ENCODE results near the gene CALML5.

CALML5 gene

DNA sequence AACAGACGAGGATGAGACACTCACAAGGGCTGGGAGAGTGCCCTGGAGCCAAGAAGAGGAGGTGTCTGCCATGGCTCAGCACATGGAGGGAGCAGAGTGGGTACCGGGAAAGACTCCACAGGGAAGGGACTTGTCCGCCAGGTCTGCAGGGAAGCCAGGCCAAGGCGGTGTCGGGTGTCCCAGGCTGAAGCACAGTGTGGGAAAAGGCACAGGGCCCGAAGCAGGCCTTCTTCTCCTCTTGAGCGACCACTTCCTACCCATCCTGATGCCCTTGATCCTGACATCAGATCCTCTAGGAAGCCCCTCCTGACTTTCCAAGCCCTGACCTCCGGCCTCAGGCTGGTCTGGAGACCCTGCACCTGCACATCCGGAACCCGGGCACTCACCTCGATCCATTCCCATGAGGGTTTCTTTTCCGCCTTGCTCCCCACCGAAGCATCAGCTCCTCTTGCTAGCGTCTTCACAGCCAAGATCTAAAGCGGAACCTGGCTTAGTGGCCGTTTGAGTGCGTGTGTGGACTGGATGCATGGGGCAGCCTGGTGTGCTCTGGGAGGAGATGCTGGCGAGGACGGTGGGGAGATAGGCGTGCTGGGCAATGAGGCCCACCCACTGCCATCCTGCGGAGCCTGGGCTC is 33.8 kb upstream of the CALML5 start:
- no peak for DNase-seq (ENCODE audit: low read depth in 1 of 2, low spot score in 1 of 2)

DNA sequence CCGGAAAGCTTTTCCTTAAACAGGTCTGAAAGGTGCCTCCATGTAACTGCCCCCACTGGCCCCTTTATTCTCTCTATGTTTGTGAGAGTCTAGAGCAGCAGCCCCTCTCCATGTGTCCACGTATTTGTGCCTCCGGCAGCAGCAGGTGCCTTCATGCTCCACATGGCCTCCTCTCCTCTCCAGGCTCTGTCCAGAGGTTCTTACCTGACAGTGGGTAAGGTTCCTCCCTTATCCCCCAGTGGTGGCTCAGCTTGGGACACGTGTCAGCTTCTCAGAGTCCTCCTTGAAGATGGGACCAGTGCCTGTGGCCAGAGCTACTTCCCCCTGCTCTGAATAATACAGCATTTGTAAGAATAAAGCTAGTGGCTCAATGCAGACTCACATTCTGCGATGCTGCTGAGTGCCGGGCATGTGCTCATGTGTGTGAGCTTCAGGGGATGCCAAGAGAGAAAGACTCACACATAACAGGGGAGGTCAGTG is 33.3 kb upstream of the CALML5 start:
- DNase-seq (ENCODE audit: low read depth in 1 of 2, low spot score in 1 of 2) = no peak

DNA sequence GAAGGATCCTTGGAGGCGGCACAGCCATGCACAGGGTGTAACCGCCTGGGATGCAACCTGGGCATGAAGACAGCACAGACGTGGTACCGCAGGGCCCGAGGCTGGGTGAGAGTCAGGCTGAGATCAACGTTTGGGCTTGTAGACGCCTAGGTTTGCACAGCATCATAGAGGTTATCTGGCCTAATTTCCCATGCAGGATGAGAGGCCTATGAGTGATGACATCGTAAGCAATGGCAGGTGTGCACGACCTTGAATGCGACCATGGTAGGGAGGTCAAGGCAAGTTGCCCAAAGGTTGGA is 32.9 kb upstream of the CALML5 start:
- DNase-seq (ENCODE audit: low read depth in 1 of 2, low spot score in 1 of 2) = no peak

DNA sequence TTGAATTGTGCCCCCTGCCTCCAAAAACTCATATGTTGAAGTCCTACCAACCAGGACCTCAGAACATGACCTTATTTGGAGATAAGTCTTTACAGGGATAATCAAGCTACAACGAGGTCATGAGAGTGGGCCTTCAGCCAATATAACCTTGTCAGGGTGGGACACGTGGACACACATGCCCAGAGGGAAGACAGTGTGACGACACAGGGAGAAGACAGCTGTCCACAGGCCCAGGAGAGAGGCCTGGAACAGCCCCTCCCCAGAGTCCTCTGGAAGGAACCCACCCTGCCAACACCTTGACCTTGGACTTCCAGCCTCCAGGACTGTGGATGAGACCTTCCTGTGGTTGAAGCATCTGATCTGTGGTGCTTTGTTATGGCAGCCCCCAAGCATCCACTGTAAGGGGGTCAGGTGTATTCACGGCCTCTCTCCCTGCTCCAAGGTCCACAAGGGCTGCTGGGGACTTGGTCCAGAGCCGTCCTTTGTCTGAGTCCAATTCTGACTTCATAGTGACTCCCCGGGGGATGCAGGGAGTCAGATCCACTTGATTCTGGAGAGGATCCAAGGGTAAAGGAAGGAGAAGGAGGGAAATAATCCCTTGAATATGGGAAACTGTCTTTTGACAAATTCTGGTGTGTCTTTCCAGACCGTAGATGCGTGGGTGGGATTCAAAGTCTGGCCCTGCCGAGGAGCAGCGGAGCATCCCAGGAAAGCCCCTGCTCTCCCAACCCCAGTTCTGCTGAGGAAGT is 32.4 kb upstream of the CALML5 start:
- DNase-seq (ENCODE audit: low read depth in 1 of 2, low spot score in 1 of 2) = no peak

DNA sequence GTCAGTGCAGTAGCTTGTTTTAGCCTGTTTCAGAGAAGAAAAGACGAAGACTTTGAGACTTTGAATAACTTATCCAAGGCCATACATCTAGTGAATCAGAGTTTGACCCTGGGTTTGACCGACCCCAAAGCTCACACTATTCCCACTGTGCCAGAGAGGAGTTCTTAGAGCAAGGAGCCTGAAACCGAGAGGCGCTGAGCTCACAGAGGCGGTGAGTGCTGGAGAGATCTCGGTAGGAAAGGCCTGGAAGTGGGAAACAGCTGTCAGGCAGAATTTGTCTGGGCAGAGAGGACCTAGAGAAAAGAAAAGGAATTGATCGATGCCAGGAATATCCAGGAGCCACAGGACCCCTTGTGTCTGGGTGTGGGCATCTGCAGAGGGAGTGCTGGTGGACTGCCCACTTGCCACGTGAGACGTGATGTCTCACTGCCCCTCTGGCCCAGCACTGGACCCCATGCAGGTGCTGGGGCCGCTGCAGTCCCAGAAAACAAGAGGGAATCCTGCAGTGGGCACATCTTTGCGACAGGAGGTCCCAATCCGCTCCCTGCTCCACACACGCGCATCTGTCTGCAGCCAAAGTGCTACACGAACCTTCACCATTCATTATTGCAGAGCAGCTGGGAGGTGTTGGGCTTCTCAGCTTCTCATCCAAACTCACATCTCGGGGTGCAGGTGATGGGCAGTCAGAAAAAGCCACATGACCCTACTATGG is 31.6 kb upstream of the CALML5 start:
- no peak for DNase-seq (ENCODE audit: low read depth in 1 of 2, low spot score in 1 of 2)

DNA sequence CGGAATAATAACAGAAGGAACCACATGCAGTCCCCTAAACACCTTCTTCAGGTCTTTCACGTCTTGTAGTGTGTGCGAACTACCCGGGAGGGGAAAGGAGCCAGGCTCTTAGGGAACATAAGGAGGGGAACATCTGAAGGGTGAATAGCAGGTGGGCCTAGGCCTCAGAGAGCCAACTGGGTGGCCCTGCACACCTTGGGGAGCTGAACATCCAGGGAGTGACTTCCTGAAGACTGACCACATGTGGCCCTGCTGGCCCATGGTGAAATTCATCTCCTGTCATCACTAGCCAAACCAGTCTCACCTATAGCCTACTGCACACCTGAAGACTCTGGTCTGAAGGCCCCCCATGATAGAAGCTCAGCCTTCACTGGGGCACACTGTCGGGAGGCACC is 31.0 kb upstream of the CALML5 start:
- no peak for DNase-seq (ENCODE audit: low read depth in 1 of 2, low spot score in 1 of 2)

DNA sequence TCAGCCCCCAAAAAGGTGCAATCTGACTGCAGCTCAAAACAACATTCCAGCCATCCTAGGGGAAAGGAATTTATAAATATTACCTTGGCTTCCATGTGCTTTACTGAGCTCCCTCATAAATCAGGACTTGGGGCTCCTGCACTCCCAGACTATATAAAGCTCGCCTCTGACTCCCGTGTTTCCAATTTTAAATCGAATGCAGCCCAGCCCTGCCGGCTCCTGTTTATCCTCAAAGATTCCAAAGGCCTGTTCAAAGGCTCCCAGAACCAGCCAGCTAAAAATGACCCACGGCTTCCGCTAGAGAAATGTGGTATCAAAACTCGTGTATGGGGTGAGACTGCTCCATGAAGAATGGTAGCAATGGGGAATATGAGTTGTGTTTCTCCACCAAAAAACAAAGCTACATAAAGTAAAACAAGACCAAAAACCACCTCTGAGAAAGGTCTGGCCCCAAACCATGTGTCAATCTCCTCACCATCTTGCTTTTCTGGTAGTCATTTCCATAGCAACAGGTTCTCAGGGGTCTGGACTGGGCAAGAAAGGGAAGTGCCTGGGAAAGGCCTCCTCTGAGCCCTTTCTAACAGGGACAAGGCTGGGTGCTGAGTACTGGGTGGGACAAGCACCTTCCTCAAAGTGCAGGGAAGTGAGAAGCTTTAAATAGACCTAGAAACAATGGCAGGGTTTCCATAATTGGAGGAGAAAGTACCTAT is 30.5 kb upstream of the CALML5 start:
- no peak for DNase-seq (ENCODE audit: low read depth in 1 of 2, low spot score in 1 of 2)

DNA sequence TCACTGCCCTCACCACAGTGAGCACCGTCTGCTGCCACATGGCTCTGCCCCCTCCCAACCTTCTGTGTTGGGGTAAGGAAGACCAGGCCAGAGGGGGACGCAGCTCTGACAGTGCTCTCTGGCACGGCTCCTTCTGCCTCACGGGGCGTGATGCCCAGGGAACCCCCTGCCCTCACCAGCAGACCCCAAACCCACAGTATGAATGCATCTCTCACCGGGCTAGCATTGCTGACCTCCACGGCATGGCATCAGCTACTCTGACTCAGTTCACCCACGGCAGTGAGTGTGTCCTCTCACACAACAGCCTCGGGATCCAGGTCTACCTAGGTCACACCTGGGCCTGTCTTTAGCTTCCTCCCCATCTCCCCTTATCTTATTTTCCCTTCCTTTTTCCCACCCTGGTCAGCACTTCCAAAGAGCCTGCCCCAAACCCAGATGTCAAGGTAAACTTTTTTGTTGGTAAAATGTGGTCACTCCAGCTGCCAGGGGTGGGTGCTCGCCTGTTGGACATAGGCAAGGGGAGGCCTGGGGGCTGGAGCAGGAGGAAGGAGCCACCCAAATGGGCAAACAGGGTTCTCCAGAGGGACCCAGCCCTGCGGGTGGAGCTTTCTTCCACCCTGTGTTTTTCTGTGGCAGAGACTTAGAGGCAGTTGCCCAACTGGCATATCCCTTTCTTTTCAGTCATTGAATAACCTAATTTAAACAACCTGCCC is 29.8 kb upstream of the CALML5 start:
- DNase-seq (ENCODE audit: low read depth in 1 of 2, low spot score in 1 of 2) = no peak

DNA sequence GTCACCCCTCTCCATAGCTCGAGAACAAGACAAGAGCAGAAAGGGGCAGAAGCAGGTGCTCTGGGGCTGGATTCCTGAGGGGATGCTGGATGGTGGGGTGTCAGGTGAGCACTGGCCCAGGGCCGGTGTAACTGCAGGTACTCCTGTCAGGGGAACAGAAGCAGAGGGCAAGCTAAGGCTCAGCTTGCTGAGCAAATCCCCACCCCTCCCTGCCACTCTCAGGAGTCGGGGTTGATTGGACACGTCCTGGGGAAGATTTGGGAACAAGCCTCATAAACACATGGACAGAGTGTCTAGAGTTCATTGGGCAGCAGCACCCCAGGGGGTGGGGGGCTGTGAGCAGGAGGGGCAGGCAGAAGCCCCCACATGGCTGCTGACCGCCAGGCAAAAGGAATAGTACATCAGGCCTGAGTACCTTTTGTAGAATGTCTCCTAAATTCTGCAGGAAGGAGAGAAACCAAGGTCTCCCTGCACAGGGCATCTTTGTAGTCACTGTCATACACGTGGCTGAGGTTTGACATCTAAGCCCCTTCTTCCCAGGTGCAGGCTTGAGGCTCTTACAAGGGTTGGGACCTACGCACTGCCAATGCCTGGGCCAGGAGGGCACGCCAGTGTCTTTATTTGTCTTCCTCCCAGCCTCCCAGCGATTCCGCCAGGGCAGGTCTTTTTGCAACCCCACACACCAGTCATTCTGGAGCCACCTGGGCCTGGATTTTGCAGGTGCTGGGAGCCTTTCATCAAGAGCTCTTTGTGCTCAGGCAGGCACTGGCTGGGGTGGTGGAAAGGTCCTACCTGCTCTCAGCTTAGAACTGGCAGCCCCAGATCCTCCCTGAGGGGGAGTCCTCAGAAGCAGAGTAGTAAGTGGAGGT is 28.2 kb upstream of the CALML5 start:
- DNase-seq (ENCODE audit: low read depth in 1 of 2, low spot score in 1 of 2) = no peak

DNA sequence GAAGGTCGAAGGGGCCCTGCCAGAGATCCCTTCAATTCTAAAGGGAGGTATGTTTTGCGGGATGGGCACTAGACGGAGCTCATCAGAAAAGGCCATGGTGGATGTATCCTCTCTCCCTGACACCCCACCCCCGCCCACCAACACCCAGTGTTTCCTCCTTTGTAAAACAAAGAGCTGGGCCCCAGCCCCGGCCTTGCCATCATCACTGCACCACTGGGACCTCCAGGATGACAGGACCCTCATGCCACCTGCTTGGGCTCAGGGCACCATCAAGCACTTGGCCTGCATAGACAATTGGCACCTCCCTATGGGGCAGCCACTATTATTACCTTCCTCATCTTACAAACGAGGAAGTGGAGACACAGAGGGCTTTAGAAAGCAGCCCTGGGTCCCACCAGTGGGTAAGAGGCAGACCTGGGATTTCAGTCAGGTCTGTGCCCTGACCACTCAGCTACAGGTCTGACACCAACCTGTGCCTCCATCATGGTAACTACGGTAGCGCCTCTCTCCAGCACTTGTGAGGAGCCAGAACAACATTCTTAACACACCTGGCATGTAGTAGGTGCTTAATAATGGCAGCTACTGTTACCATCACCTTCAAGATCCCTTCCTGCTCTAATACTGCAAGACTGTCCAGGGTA is 27.4 kb upstream of the CALML5 start:
- DNase-seq (ENCODE audit: low read depth in 1 of 2, low spot score in 1 of 2) = no peak

DNA sequence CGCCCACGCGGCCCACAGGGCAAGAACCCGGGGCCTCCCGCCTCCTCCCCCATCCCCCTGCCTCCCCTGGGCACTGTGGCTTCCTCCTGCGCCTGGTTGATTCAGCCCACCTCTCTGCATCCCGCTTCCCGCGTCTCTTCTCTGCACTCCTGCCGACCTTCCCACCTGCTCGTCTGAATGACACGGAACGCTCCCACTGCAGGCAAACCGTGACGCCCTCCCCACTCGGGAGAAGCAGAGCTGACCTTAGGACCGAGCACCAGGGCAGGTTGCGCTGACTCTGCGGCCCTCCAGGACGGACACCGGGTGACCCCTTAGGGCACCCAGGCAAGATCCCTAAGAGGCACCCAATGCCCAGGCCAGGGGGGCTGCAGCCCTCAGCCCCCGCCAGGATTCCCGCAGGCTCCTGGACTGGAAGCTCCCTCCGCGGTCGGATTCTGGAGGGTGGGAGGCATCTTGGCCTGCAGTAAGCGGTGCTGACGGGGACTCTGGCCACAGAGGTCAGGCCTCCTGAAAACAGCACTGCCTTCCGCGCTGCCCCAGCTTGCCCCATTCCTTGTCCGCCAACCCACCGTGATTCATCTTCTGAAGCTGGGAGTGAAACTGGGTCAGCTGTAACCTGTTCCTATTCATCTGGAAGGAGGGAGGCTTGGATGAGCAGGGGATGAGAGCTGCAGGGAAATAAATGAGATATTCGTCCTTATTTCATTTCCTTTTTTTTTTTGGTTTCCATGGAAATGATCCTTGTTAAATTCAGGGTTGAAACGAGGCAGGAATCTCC is 26.4 kb upstream of the CALML5 start:
- DNase-seq (ENCODE audit: low read depth in 1 of 2, low spot score in 1 of 2) = no peak

DNA sequence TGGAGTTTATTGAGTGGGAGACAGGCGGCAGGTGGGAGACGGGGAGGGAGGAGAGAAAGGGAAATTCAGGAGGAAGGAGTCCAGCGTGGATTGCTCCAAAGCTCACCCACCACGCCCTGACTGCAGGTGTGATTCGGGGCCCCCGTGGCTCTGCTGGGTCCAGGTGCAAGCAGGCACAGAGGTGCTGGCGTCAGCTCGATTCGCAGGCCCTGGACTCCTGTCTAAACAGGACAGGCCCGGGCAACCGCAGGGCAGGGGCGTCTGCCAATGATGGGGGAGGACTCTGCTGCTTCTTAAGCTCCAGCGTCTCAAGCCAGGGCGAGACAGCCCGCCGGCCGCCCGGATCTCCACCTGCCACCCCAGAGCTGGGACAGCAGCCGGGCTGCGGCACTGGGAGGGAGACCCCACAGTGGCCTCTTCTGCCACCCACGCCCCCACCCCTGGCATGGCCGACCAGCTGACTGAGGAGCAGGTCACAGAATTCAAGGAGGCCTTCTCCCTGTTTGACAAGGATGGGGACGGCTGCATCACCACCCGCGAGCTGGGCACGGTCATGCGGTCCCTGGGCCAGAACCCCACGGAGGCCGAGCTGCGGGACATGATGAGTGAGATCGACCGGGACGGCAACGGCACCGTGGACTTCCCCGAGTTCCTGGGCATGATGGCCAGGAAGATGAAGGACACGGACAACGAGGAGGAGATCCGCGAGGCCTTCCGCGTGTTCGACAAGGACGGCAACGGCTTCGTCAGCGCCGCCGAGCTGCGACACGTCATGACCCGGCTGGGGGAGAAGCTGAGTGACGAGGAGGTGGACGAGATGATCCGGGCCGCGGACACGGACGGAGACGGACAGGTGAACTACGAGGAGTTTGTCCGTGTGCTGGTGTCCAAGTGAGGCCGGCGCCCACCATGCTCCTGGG is 25.5 kb upstream of the CALML5 start, which contains the start of gene CALML3:
CALML3 (plus strand) TSS at position 321 of the 920 bp plus-strand sequence; CDS start at position 446, 125 bp downstream.
- DNase-seq (ENCODE audit: low read depth in 1 of 2, low spot score in 1 of 2) = no peak

DNA sequence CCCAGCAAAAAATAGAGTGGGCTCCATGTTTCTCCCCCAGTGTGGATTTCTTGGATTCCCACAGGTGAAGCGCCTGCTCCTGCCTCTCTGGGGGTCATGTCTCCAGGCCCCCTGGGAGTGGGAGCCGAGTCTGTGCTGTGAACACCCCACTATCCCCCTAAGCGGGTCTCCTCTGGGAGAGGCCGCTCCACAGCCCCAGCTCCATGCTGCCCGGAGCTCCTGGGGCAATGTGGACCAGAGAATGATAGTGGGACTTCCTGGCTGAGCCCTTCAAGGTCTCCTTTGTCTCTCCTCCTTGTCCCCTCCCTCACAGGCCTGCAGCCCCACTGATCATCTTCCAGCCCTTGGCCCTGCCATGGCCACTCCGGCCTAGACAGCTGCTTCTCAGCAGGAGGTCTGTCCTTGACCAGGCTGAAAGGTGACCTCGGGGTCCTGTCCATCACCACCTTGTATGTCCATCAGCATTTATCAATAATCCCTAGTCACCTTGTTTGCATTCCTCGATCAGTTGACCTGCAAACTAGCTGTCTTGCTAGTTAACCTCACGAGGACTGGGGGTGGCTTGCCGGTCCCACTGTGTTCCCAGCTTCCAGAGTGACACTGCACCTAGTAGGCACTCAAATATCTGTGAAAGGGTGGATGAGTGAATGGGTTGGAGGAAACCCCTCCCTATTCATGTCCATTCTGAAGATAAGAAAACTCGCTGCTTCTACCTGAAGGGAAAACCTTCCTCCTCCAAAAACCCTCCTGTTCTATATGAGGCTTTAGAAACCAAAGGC is 24.6 kb upstream of the CALML5 start:
- no peak for DNase-seq (ENCODE audit: low read depth in 1 of 2, low spot score in 1 of 2)

DNA sequence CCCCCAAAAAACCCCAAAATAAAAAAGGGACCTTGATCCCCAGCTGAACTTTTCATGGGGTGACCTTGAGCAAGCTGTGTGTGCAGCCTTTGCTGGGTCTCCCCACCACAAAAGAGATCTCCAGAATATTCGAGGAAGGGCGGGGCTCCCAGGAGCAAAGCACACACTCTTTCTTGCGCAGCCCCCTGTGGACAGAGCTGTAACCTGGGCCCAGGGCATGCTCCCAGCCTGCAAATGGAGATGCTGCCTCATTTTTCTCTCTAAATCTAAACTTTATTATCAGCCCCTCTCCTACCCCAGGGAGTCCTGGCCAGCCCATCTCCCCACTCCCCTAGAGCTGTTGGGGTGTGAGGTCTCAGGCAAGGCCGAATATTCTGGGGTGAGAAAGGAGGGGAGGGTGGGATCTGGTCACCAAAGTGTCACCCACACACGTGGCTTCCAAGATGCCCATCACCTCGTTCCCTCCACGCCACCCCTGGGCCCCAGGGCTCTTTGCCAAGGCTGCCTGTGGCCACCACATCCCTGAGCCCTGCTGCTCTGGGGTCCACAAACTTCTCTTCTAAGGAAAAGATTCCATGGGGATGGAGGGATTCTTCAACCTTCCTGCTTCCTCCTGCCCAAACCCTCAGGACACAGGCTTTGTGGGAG is 23.7 kb upstream of the CALML5 start:
- DNase-seq (ENCODE audit: low read depth in 1 of 2, low spot score in 1 of 2) = no peak

DNA sequence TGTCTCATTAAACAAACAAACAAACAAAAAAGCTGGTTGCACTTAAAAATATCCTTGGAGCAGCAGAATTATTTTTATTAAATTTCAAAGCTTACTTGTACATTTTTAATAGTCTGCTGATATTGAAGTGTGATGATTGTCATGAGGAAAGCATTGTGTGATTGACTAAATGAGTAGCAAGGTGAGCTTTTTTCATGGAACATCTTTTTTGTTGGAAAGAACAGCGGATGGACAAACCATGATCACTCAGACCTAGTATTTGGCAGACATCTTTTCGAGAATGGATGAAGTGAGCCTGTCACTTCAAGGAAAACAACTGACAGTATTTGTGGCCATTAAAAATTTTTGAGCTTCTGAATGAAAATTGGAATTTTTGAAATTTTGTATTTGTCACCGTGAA is 19.7 kb upstream of the CALML5 start:
- no peak for DNase-seq (ENCODE audit: low read depth in 1 of 2, low spot score in 1 of 2)

DNA sequence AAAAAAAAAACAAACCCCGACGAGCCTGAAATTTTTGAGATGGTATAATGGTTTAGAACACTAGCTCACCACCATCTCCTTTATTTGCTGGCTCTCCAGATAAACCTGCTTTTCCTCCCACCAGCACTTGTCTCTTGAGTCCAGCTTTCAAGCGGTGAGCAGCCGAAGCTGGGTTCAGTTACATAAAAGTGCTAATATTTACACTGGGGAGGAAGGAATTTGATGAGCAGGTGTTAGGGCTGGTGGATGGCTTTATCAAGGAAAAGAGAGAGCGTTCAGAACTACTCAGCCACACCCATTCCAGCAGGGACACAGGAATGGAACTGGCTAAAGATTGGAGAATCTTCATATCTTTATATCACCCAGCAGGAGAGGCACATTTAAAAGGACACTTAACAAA is 18.8 kb upstream of the CALML5 start:
- DNase-seq (ENCODE audit: low read depth in 1 of 2, low spot score in 1 of 2) = no peak

DNA sequence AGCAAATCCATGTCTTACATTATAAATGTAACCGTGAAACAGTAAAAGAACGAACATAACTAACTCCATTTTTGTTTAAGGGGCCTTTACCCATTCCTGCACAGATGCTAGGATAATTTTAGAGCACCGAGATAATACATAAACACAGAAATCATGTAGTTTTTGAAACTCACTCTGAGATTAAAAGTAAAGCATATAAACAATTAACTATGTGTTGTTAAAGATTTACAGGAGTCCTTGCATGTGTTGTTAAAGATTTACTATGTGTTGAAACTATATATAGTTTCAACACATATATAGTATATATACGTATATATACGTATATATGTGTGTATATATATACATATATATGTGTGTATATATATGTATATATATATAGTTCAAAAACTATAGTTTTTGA is 18.2 kb upstream of the CALML5 start:
- DNase-seq (ENCODE audit: low read depth in 1 of 2, low spot score in 1 of 2) = no peak

Data from stimulated activated CD4-positive, alpha-beta T cell treated with anti-CD3 and anti-CD28 coated beads, Interleukin-15, amount 100 ng/mL, for 1 hour (primary cell).